Measurements from ENCODE around the gene NPEPL1. TPM values are rescaled to one million over a fixed set of nuclear protein-coding genes. Genes with fewer than 3 reads are reported as not detected.

Gene NPEPL1
- total RNA-seq, 4 donors from 2014 or later, result 41.6 to 56.0 (median 47.2) TPM

GRCh38 chr20:58710481-58711265 is 18.1 kb downstream of the NPEPL1 start:
- no peak overlapping the region for H3K4me3 ChIP-seq (replicated peaks in 1 of 3)
- intact Hi-C loops (cut with DNase I), result no loop called here
- H3K27ac ChIP-seq, result no peak overlapping the region
- H3K27me3 ChIP-seq, result no peaks in the 10 kb centered on the region
- no peaks in the 10 kb centered on the region for H3K36me3 ChIP-seq
- 83 to 92% methylated on average over 10 to 16 of the region's 17 CpGs for WGBS, 2 donors
- H3K9me3 ChIP-seq, result no peaks in the 10 kb centered on the region
- no peaks in the 10 kb centered on the region for H3K4me1 ChIP-seq
- DNase-seq, result no peak
- TF ChIP-seq POLR2A (IDR thresholded peaks at IDR 0.05), result no peak
- TF ChIP-seq CTCF (IDR thresholded peaks at IDR 0.05), result no peak

- Histone ChIP-seq H3K27ac (no peak overlapping the region), H3K36me3 (no peaks in the 10 kb centered on the region), H3K4me1 (no peaks in the 10 kb centered on the region), H3K27me3 (no peaks in the 10 kb centered on the region), H3K9me3 (no peaks in the 10 kb centered on the region), H3K4me3 (replicated peaks in 1 of 3) (no peak overlapping the region)
- WGBS, 2 donors, result 91 to 92% methylated on average over 16 of the region's 21 CpGs
- TF ChIP-seq POLR2A (IDR thresholded peaks at IDR 0.05), result no peak
- no peak for TF ChIP-seq CTCF (IDR thresholded peaks at IDR 0.05)
- intact Hi-C loops (cut with DNase I), result no loop called here
- DNase-seq, result no peak
Observed at GRCh38 chr20:58711266-58712051, 18.9 kb downstream of the NPEPL1 start.

- no peaks in the 10 kb centered on the region for H3K9me3 ChIP-seq
- no peak for TF ChIP-seq CTCF (IDR thresholded peaks at IDR 0.05)
- TF ChIP-seq POLR2A (IDR thresholded peaks at IDR 0.05), result no peak
- no peak for DNase-seq
- no peak overlapping the region for H3K27ac ChIP-seq
- WGBS, 2 donors, result 82 to 88% methylated on average over 12 to 14 of the region's 19 CpGs
- intact Hi-C loops (cut with DNase I), result no loop called here
- H3K36me3 ChIP-seq, result no peaks in the 10 kb centered on the region
- no peak overlapping the region for H3K4me3 ChIP-seq (replicated peaks in 1 of 3)
- H3K27me3 ChIP-seq, result no peaks in the 10 kb centered on the region
- H3K4me1 ChIP-seq, result no peaks in the 10 kb centered on the region
Observed at GRCh38 chr20:58712151-58712791, 19.7 kb downstream of the NPEPL1 start.

GRCh38 chr20:58712806-58713731 is 20.5 kb downstream of the NPEPL1 start:
- H3K36me3 ChIP-seq, result no peaks in the 10 kb centered on the region
- no peaks in the 10 kb centered on the region for H3K9me3 ChIP-seq
- no peaks in the 10 kb centered on the region for H3K4me1 ChIP-seq
- no peaks in the 10 kb centered on the region for H3K27me3 ChIP-seq
- DNase-seq, result no peak
- intact Hi-C loops (cut with DNase I), result no loop called here
- TF ChIP-seq POLR2A (IDR thresholded peaks at IDR 0.05) (no peak), CTCF (IDR thresholded peaks at IDR 0.05) (no peak)
- 91 to 97% methylated on average over 11 to 24 of the region's 24 CpGs for WGBS, 2 donors
- no peak overlapping the region for H3K4me3 ChIP-seq (replicated peaks in 1 of 3)
- no peak overlapping the region for H3K27ac ChIP-seq
